ENCODE data around the gene MDH1.

The MDH1 gene

GRCh38 chr2:63588385-63589147, at the start of gene MDH1, which contains the start of gene WDPCP:
MDH1 (plus strand) TSS chr2:63588963; CDS start chr2:63589044, 81 bp downstream.
WDPCP (minus strand) TSS chr2:63588477; CDS start chr2:63588271, 206 bp downstream.
- DNase-seq (ENCODE audit: insufficient read length, low spot score) (peak; percentile 31), FAIRE-seq (peak; percentile 90)
- TF ChIP-seq CTCF (IDR thresholded peaks at IDR 0.05; ENCODE audit: insufficient read depth, missing control alignments): no peak

- FAIRE-seq (no peak), DNase-seq (ENCODE audit: insufficient read length, low spot score) (no peak)
- no peak for TF ChIP-seq CTCF (IDR thresholded peaks at IDR 0.05; ENCODE audit: insufficient read depth, missing control alignments)
Measured at GRCh38 chr2:63539416-63540162, 49.2 kb upstream of the MDH1 start.

GRCh38 chr2:63544017-63544627, 44.6 kb upstream of the MDH1 start:
- FAIRE-seq (no peak), DNase-seq (ENCODE audit: insufficient read length, low spot score) (no peak)
- peak; percentile 51 for TF ChIP-seq CTCF (IDR thresholded peaks at IDR 0.05; ENCODE audit: insufficient read depth, missing control alignments)

GRCh38 chr2:63545023-63545422, 43.7 kb upstream of the MDH1 start:
- no peak for TF ChIP-seq CTCF (IDR thresholded peaks at IDR 0.05; ENCODE audit: insufficient read depth, missing control alignments)
- FAIRE-seq: no peak
- DNase-seq (ENCODE audit: insufficient read length, low spot score): no peak

- TF ChIP-seq CTCF (IDR thresholded peaks at IDR 0.05; ENCODE audit: insufficient read depth, missing control alignments): no peak
- FAIRE-seq (no peak), DNase-seq (ENCODE audit: insufficient read length, low spot score) (no peak)
Measured at GRCh38 chr2:63553049-63553448, 35.7 kb upstream of the MDH1 start.

- no peak for DNase-seq (ENCODE audit: insufficient read length, low spot score)
- no peak for TF ChIP-seq CTCF (IDR thresholded peaks at IDR 0.05; ENCODE audit: insufficient read depth, missing control alignments)
- FAIRE-seq: no peak
Measured at GRCh38 chr2:63555299-63555698, 33.5 kb upstream of the MDH1 start.

Data from D721Med (cell line).